H1 (cell line): ENCODE results near the gene TMEM63C. TPM values are rescaled to one million over a fixed set of nuclear protein-coding genes. Genes with fewer than 3 reads are reported as not detected.

Source experiments
- CTCF ChIA-PET: fragments of 300-600 bp; sonication (Branson Sonifier 250); formaldehyde crosslinking; loops from one replicate; lab custom pipeline; 2021; ENCODE audit not compliant: partially characterized antibody; lab: Charles Lee
- POLR2A ChIA-PET: fragments of 300-600 bp; sonication (Branson Sonifier 250); formaldehyde crosslinking; loops from one replicate; lab custom pipeline; 2021; ENCODE audit warnings: inconsistent platforms; ENCODE audit not compliant: partially characterized antibody; lab: Charles Lee
- DNase-seq, 2 experiments: peaks; one replicate each; pipeline versions ENCODE4 v3.0.0 to v3.0.0-alpha.2; 2010 to 2022; ENCODE audit warnings: low spot score in 2 of 2, low read depth in 1 of 2, mixed read lengths in 1 of 2
- FAIRE-seq: peaks from 2 replicates; lab custom pipeline; 2011; peaks lifted over from hg19 to GRCh38; lab: Jason Lieb, UNC
- H2AFZ ChIP-seq: 2 replicates; pipeline ENCODE4 v1.8.1; 2012; ENCODE audit warnings: low read length, inconsistent platforms
- H2AK5ac ChIP-seq: 2 replicates; pipeline ENCODE4 v1.6.1; 2013; ENCODE audit warnings: low read depth, low read length
- H2BK120ac ChIP-seq: replicated peaks from 2 replicates; pipeline ENCODE3; 2013; ENCODE audit warnings: low read depth, low read length, inconsistent platforms
- H2BK12ac ChIP-seq: 2 replicates; pipeline ENCODE4 v1.6.1; 2013; ENCODE audit warnings: low read depth, low read length
- H2BK15ac ChIP-seq: 2 replicates; pipeline ENCODE4 v1.6.1; 2013; ENCODE audit warnings: low read length
- H2BK20ac ChIP-seq: 2 replicates; pipeline ENCODE4 v1.6.1; 2013; ENCODE audit warnings: low read length
- H2BK5ac ChIP-seq: 2 replicates; pipeline ENCODE4 v1.6.1; 2013; ENCODE audit warnings: low read depth, low read length
- H3K14ac ChIP-seq: 2 replicates; pipeline ENCODE4 v1.6.1; 2013; ENCODE audit warnings: inconsistent platforms; ENCODE audit not compliant: insufficient read length
- H3K18ac ChIP-seq: 2 replicates; pipeline ENCODE4 v1.6.1; 2013; ENCODE audit warnings: low read length; ENCODE audit errors: extremely low read depth
- H3K23ac ChIP-seq: 2 replicates; pipeline ENCODE4 v1.6.1; 2013; ENCODE audit warnings: inconsistent platforms; ENCODE audit not compliant: insufficient read length
- H3K23me2 ChIP-seq: 2 replicates; pipeline ENCODE4 v1.6.1; 2013; ENCODE audit warnings: low read depth, low read length
- H3K27ac ChIP-seq: 2 replicates; pipeline ENCODE4 v1.6.1; 2011; ENCODE audit warnings: low read depth, low read length, inconsistent platforms
- H3K27me3 ChIP-seq, 4 experiments: replicated peaks in 1 of 4; 1 replicate in 1 of 4; 2 replicates in 3 of 4; pipeline versions ENCODE4 v1.6.1 to v1.8.1; 2011 to 2013; ENCODE audit warnings: low read length in 3 of 4, mild to moderate bottlenecking in 3 of 4, inconsistent platforms in 2 of 4, mixed read lengths in 2 of 4, moderate library complexity in 1 of 4; ENCODE audit not compliant: control insufficient read depth in 3 of 4, insufficient read depth in 3 of 4; ENCODE audit errors: extremely low read depth in 1 of 4
- H3K36me3 ChIP-seq, 4 experiments: 2 replicates each; pipeline versions ENCODE4 v1.6.1 to v1.8.1; 2011 to 2013; ENCODE audit warnings: mild to moderate bottlenecking in 4 of 4, low read length in 3 of 4, moderate library complexity in 2 of 4, control low read depth in 1 of 4, inconsistent platforms in 1 of 4; ENCODE audit not compliant: insufficient read depth in 4 of 4, control insufficient read depth in 2 of 4
- H3K4ac ChIP-seq: replicated peaks from 2 replicates; pipeline ENCODE3; 2013; ENCODE audit warnings: low read length, low read depth, mixed read lengths, inconsistent platforms; ENCODE audit not compliant: insufficient read length
- H3K4me1 ChIP-seq, 4 experiments: replicated peaks in 1 of 4; 1 replicate in 1 of 4; 2 replicates in 3 of 4; pipeline versions ENCODE4 v1.6.1 to v1.8.1; 2011 to 2013; ENCODE audit warnings: low read length in 3 of 4, inconsistent platforms in 2 of 4, mixed read lengths in 1 of 4; ENCODE audit not compliant: insufficient read depth in 4 of 4, control insufficient read depth in 3 of 4
- H3K4me2 ChIP-seq, 2 experiments: 2 replicates each; pipeline versions ENCODE4 v1.6.1 to v1.8.1; 2011 to 2013; ENCODE audit warnings: low read depth in 2 of 2, low read length in 2 of 2, control low read depth in 1 of 2, inconsistent platforms in 1 of 2, mild to moderate bottlenecking in 1 of 2; ENCODE audit not compliant: insufficient read depth in 1 of 2
- H3K4me3 ChIP-seq, 4 experiments: fragments of 200-600, 300-600 bp in 1 of 4; sonication (generic), shearing (Covaris generic), sonication (Bioruptor Twin) in 1 of 4; 2 replicates each; pipeline versions ENCODE4 v1.5.1 to v1.8.1; 2011 to 2016; ENCODE audit warnings: low read length in 4 of 4, low read depth in 3 of 4, control low read depth in 2 of 4, inconsistent platforms in 2 of 4, mild to moderate bottlenecking in 2 of 4, mixed read lengths in 1 of 4, moderate library complexity in 1 of 4; ENCODE audit not compliant: insufficient read depth in 2 of 4; ENCODE audit errors: extremely low read depth in 1 of 4
- H3K56ac ChIP-seq: replicated peaks from 2 replicates; pipeline ENCODE3; 2013; ENCODE audit warnings: low read depth, mild to moderate bottlenecking, mixed read lengths, low read length, inconsistent platforms; ENCODE audit not compliant: insufficient read length
- H3K79me1 ChIP-seq: 2 replicates; pipeline ENCODE4 v1.6.1; 2013; ENCODE audit warnings: low read depth, low read length, control low read depth
- H3K79me2 ChIP-seq, 2 experiments: 2 replicates each; pipeline versions ENCODE4 v1.6.1 to v1.8.1; 2012 to 2013; ENCODE audit warnings: low read length in 2 of 2, mild to moderate bottlenecking in 2 of 2, inconsistent platforms in 1 of 2; ENCODE audit not compliant: insufficient read depth in 2 of 2, control insufficient read depth in 1 of 2
- H3K9ac ChIP-seq, 4 experiments: replicated peaks in 1 of 4; 1 replicate in 1 of 4; 2 replicates in 3 of 4; pipeline versions ENCODE4 v1.6.1 to v1.8.1; 2011 to 2013; ENCODE audit warnings: low read depth in 3 of 4, low read length in 3 of 4, control low read depth in 2 of 4, mild to moderate bottlenecking in 2 of 4, moderate library complexity in 2 of 4, inconsistent platforms in 1 of 4; ENCODE audit errors: extremely low read depth in 1 of 4
- H3K9me3 ChIP-seq, 2 experiments: 2 replicates each; pipeline versions ENCODE4 v1.6.1 to v1.8.1; 2012 to 2013; ENCODE audit warnings: mild to moderate bottlenecking in 2 of 2, moderate library complexity in 2 of 2, control low read depth in 1 of 2, inconsistent platforms in 1 of 2, low read depth in 1 of 2, low read length in 1 of 2, mixed read lengths in 1 of 2; ENCODE audit not compliant: insufficient read depth in 2 of 2
- H4K20me1 ChIP-seq, 2 experiments: replicated peaks in 1 of 2; 2 replicates each; pipeline versions ENCODE3 to v1.8.1; 2011 to 2013; ENCODE audit warnings: inconsistent platforms in 2 of 2, low read length in 2 of 2, mild to moderate bottlenecking in 1 of 2; ENCODE audit not compliant: insufficient read depth in 2 of 2, control insufficient read depth in 1 of 2
- H4K5ac ChIP-seq: 2 replicates; pipeline ENCODE4 v1.6.1; 2013; ENCODE audit warnings: low read length, low read depth, mixed read lengths, inconsistent platforms; ENCODE audit not compliant: insufficient read length
- H4K8ac ChIP-seq: 2 replicates; pipeline ENCODE4 v1.8.0; 2013; ENCODE audit warnings: mild to moderate bottlenecking, moderate library complexity, low read length, inconsistent platforms; ENCODE audit not compliant: insufficient read depth; ENCODE audit errors: extremely low read depth
- H4K91ac ChIP-seq: replicated peaks from 2 replicates; pipeline ENCODE3; 2013; ENCODE audit warnings: low read length, mixed read lengths, inconsistent platforms; ENCODE audit not compliant: insufficient read length
- ASH2L ChIP-seq: fragments of 200-600, 300-600 bp; sonication (generic); IDR thresholded peaks from one replicate; pipeline ENCODE4 v1.7.1; 2017; ENCODE audit warnings: low read length
- GTF2F1 ChIP-seq: IDR thresholded peaks from 2 replicates; pipeline ENCODE4 v1.6.1; 2012; ENCODE audit warnings: low read depth, low read length, improper control_type of control experiment, borderline replicate concordance
- JUND ChIP-seq: IDR thresholded peaks from 2 replicates; pipeline ENCODE4 v1.6.1; 2011; ENCODE audit warnings: mild to moderate bottlenecking, improper control_type of control experiment, low read length
- KDM5A ChIP-seq: fragments of 200-600 bp; IDR thresholded peaks from 2 replicates; pipeline ENCODE4 v1.7.1; 2012; ENCODE audit warnings: mild to moderate bottlenecking, low read length, inconsistent platforms, mixed read lengths
- SIN3A ChIP-seq, 2 experiments: IDR thresholded peaks in 1 of 2; conservative IDR thresholded peaks in 1 of 2; 2 replicates each; pipeline ENCODE4 v1.6.1; 2011 to 2012; ENCODE audit warnings: low read length in 2 of 2, improper control_type of control experiment in 1 of 2, low read depth in 1 of 2, mild to moderate bottlenecking in 1 of 2
- SP4 ChIP-seq: IDR thresholded peaks from 2 replicates; pipeline ENCODE4 v1.6.1; 2012; ENCODE audit warnings: low read length, inconsistent platforms
- WGBS, 2 experiments: shearing (Covaris generic) in 1 of 2; methylation state at CpG; one replicate each; pipeline versions ENCODE4 v1.1.6 to v1.1.7; 2013 to 2015; ENCODE audit warnings: low lambda C conversion rate in 2 of 2, mixed read lengths in 2 of 2, inconsistent platforms in 1 of 2, low coverage in 1 of 2, missing lambda C conversion rate in 1 of 2; ENCODE audit not compliant: insufficient replicate concordance in 2 of 2, insufficient coverage in 1 of 2, insufficient read length in 1 of 2; ENCODE audit errors: extremely low coverage in 1 of 2, missing lambda C conversion rate in 1 of 2; 5-methylcytosine and 5-hydroxymethylcytosine counted together
- polyA plus RNA-seq, 7 experiments: library from polyadenylated mRNA; depleted of rRNA in 3 of 7; stranded (reverse) in 5 of 7; unstranded in 2 of 7; fragments of >200 nt in 5 of 7; fragments of 200-250 nt in 2 of 7; gene quantifications; 1 replicate in 5 of 7; 2 replicates in 1 of 7; 4 replicates in 1 of 7; pipeline versions ENCODE4 v1.2.1 to v1.2.3, GENCODE V29; 2011 to 2013; ENCODE audit warnings: missing spikeins in 2 of 7, mixed read lengths in 2 of 7
- total RNA-seq: library from RNA; stranded (reverse); fragmentation: NEBNext Ultra II Directional; extraction: Animal tissue kit (Norgen Biotek cat#: 25700); gene quantifications from 2 replicates; pipeline ENCODE4 v1.2.1, GENCODE V29; 2021

Gene TMEM63C
- total and polyA plus RNA-seq, 2 of the 8 experiments (the other 6 are each of a cell fraction or from before 2014, with no cell fraction given): 3.0 to 7.6 TPM

GRCh38 chr14:77145975-77146740, 35.4 kb upstream of the TMEM63C start:
- POLR2A ChIA-PET: interaction anchor here (1.4 to 2.6 kb wide), 2 partner anchors 58 to 67 kb away, joined by 7 to 8 read pairs; no protein-coding TSS in a partner anchor
- peak overlapping the region; percentile 61; the same call in 1 of the 2 replicates for H2BK12ac ChIP-seq
- FAIRE-seq: no peak
- H4K8ac ChIP-seq: no peak overlapping the region
- H4K91ac ChIP-seq: peak overlapping the region; percentile 18
- no peak overlapping the region for H3K56ac ChIP-seq
- H3K9me3 ChIP-seq: no peaks in the 10 kb centered on the region
- peaks cover 9% of the 10 kb centered on the region for H3K23me2 ChIP-seq
- H3K18ac ChIP-seq: 0 out of 2 replicates have a peak overlapping the region, but pooled peaks have one; percentile 44
- CTCF ChIA-PET: interaction anchor here (0.6 to 52.5 kb wide), 9 partner anchors 12 to 502 kb away, joined by 3 to 1490 read pairs (median 4); partner anchors contain the start of gene CIPC
- 0 out of 2 replicates have a peak overlapping the region, but pooled peaks have one; percentile 3 for H2AFZ ChIP-seq
- H3K4ac ChIP-seq: no peak overlapping the region
- H3K27me3 ChIP-seq: no peaks in the 10 kb centered on the region
- no peak overlapping the region for H3K9ac ChIP-seq
- peak overlapping the region; percentile 68; the same call in 1 of the 2 replicates for H2BK20ac ChIP-seq
- no peak overlapping the region for H3K14ac ChIP-seq
- WGBS, 2 experiments: 50% methylated on average over 10 of the region's 10 CpGs; no CpG with 5 or more reads in 1 of the 2 experiments
- DNase-seq: no peak
- no peaks in the 10 kb centered on the region for H3K36me3 ChIP-seq
- peak overlapping the region in 1 of 4 experiments; percentile 14; a peak in 2 of 8 replicates for H3K4me3 ChIP-seq
- peaks cover 8 to 42% (median 25%) of the 10 kb centered on the region in 4 experiments for H3K4me1 ChIP-seq
- peak overlapping the region; percentile 66; the same call in 1 of the 2 replicates for H2BK5ac ChIP-seq
- no peak overlapping the region for H3K23ac ChIP-seq
- no peak overlapping the region for H3K27ac ChIP-seq
- H3K4me2 ChIP-seq: peak overlapping the region; percentile 24 to 60; a peak in 2 of 4 replicates
- TF ChIP-seq KDM5A (no peak), SIN3A (conservative IDR thresholded peaks at IDR 0.05 in 1 of 2, IDR thresholded peaks at IDR 0.05 in 1 of 2; ENCODE audit: low read depth in 1 of 2, low read length in 2 of 2) (0 out of 4 replicates have a peak, but pooled peaks of 1 of the 2 experiments have one; percentile 45), JUND (no peak), SP4 (no peak), ASH2L (peak; percentile 42), GTF2F1 (no peak)
- no peak overlapping the region for H4K5ac ChIP-seq
- 0 out of 2 replicates have a peak overlapping the region, but pooled peaks have one; percentile 54 for H2BK15ac ChIP-seq
- H2AK5ac ChIP-seq: peak overlapping the region; percentile 34; the same call in 1 of the 2 replicates
- H4K20me1 ChIP-seq: no peaks in the 10 kb centered on the region
- H2BK120ac ChIP-seq: no peak overlapping the region
- no peaks in the 10 kb centered on the region for H3K79me1 ChIP-seq
- no peaks in the 10 kb centered on the region for H3K79me2 ChIP-seq
